Muscle layer of colon (tissue), 2 donors: ENCODE data around the gene CPHXL2.

Experiments used
- H3K27ac ChIP-seq: one replicate; pipeline ENCODE4 v1.7.0; 2013; ENCODE audit warnings: low read depth, mild to moderate bottlenecking, low read length, moderate library complexity
- H3K27me3 ChIP-seq, 2 donors: one replicate each; pipeline ENCODE4 v1.7.0; 2013; ENCODE audit warnings: low read length in 2 of 2, mild to moderate bottlenecking in 2 of 2; ENCODE audit not compliant: insufficient read depth in 2 of 2, control insufficient read depth in 1 of 2
- H3K36me3 ChIP-seq: one replicate; pipeline ENCODE4 v1.7.0; 2013; ENCODE audit warnings: mild to moderate bottlenecking, low read length; ENCODE audit not compliant: insufficient read depth
- H3K4me1 ChIP-seq: one replicate; pipeline ENCODE4 v1.7.0; 2013; ENCODE audit warnings: mild to moderate bottlenecking, low read length; ENCODE audit not compliant: insufficient read depth
- H3K4me3 ChIP-seq, 2 donors: one replicate each; pipeline ENCODE4 v1.7.0; 2013; ENCODE audit warnings: low read length in 2 of 2, low read depth in 1 of 2, mild to moderate bottlenecking in 1 of 2, moderate library complexity in 1 of 2
- H3K9ac ChIP-seq: one replicate; pipeline ENCODE4 v1.7.0; 2013; ENCODE audit warnings: low read length
- H3K9me3 ChIP-seq: one replicate; pipeline ENCODE4 v1.7.0; 2013; ENCODE audit warnings: mild to moderate bottlenecking, low read length
- donor health status: abdominal sarcoma.
- donor health status: Adenocarcinoma of cecum.

The CPHXL2 gene

GRCh38 chr16:75635036-75635435 is 41.8 kb downstream of the CPHXL2 start:
- no peaks in the 10 kb centered on the region for H3K9me3 ChIP-seq
- H3K4me3 ChIP-seq = no peak overlapping the region
- H3K27me3 ChIP-seq = no peaks in the 10 kb centered on the region
- peaks cover 72% of the 10 kb centered on the region for H3K36me3 ChIP-seq
- no peak overlapping the region for H3K9ac ChIP-seq
- H3K27ac ChIP-seq = no peak overlapping the region
- H3K4me1 ChIP-seq = no peaks in the 10 kb centered on the region

GRCh38 chr16:75632857-75633256 is 44.0 kb downstream of the CPHXL2 start:
- peaks cover 87% of the 10 kb centered on the region for H3K36me3 ChIP-seq

GRCh38 chr16:75630052-75630451 is 46.8 kb downstream of the CPHXL2 start:
- Histone ChIP-seq H3K4me1 (no peaks in the 10 kb centered on the region), H3K36me3 (peaks cover 71% of the 10 kb centered on the region), H3K9me3 (no peaks in the 10 kb centered on the region), H3K27ac (no peak overlapping the region), H3K27me3 (no peaks in the 10 kb centered on the region), H3K9ac (no peak overlapping the region), H3K4me3 (no peak overlapping the region)

More at GRCh38 chr16:75632857-75633256, 44.0 kb downstream of the CPHXL2 start:
- no peaks in the 10 kb centered on the region for H3K27me3 ChIP-seq
- H3K9ac ChIP-seq = no peak overlapping the region
- no peak overlapping the region for H3K27ac ChIP-seq
- no peak overlapping the region for H3K4me3 ChIP-seq
- H3K9me3 ChIP-seq = no peaks in the 10 kb centered on the region
- H3K4me1 ChIP-seq = no peaks in the 10 kb centered on the region

- Histone ChIP-seq H3K27me3 (no peaks in the 10 kb centered on the region), H3K9me3 (no peaks in the 10 kb centered on the region), H3K36me3 (peaks cover 64% of the 10 kb centered on the region), H3K9ac (no peak overlapping the region), H3K27ac (no peak overlapping the region), H3K4me3 (no peak overlapping the region), H3K4me1 (no peaks in the 10 kb centered on the region)
These were observed 47.7 kb downstream of the CPHXL2 start for GRCh38 chr16:75629132-75629531.

- no peaks in the 10 kb centered on the region for H3K27me3 ChIP-seq
- no peaks in the 10 kb centered on the region for H3K4me1 ChIP-seq
- peaks cover 57% of the 10 kb centered on the region for H3K36me3 ChIP-seq
- no peak overlapping the region for H3K9ac ChIP-seq
- H3K9me3 ChIP-seq = no peaks in the 10 kb centered on the region
- H3K4me3 ChIP-seq = no peak overlapping the region
- H3K27ac ChIP-seq = no peak overlapping the region
These were observed 48.5 kb downstream of the CPHXL2 start for GRCh38 chr16:75628351-75628750.

- Histone ChIP-seq H3K27ac (no peak overlapping the region), H3K9ac (no peak overlapping the region), H3K27me3 (no peaks in the 10 kb centered on the region), H3K36me3 (peaks cover 53% of the 10 kb centered on the region), H3K9me3 (no peaks in the 10 kb centered on the region), H3K4me3 (no peak overlapping the region), H3K4me1 (no peaks in the 10 kb centered on the region)
These were observed 49.0 kb downstream of the CPHXL2 start for GRCh38 chr16:75627851-75628250.

- H3K36me3 ChIP-seq = peaks cover 45% of the 10 kb centered on the region
- H3K9ac ChIP-seq = no peak overlapping the region
- peaks cover 7% of the 10 kb centered on the region for H3K4me1 ChIP-seq
- no peaks in the 10 kb centered on the region for H3K9me3 ChIP-seq
- H3K27ac ChIP-seq = no peak overlapping the region
- no peak overlapping the region for H3K4me3 ChIP-seq
- no peaks in the 10 kb centered on the region for H3K27me3 ChIP-seq
These were observed 50.0 kb downstream of the CPHXL2 start for GRCh38 chr16:75626806-75627205.

- H3K36me3 ChIP-seq = peaks cover 35% of the 10 kb centered on the region
- peaks cover 21% of the 10 kb centered on the region for H3K4me1 ChIP-seq
- H3K27ac ChIP-seq = no peak overlapping the region
- no peak overlapping the region for H3K4me3 ChIP-seq
- no peaks in the 10 kb centered on the region for H3K9me3 ChIP-seq
- H3K27me3 ChIP-seq = no peaks in the 10 kb centered on the region
- H3K9ac ChIP-seq = no peak overlapping the region
These were observed 51.9 kb downstream of the CPHXL2 start for GRCh38 chr16:75624921-75625334.

- Histone ChIP-seq H3K9me3 (no peaks in the 10 kb centered on the region), H3K36me3 (peaks cover 18% of the 10 kb centered on the region), H3K4me3 (peak within 1 kb of the TSS; percentile 75 to 82), H3K27ac (peak within 1 kb of the TSS; percentile 97), H3K9ac (peak within 1 kb of the TSS; percentile 79), H3K4me1 (peaks cover 21% of the 10 kb centered on the region), H3K27me3 (no peaks in the 10 kb centered on the region)
These were observed 53.8 kb downstream of the CPHXL2 start, which contains the start of gene ADAT1 for GRCh38 chr16:75622761-75623605. Gene ADAT1 (minus strand): TSS chr16:75623281. CDS start chr16:75620799, 2,482 bp downstream.

- Histone ChIP-seq H3K9ac (no peak overlapping the region), H3K36me3 (peaks cover 21% of the 10 kb centered on the region), H3K27ac (no peak overlapping the region), H3K9me3 (no peaks in the 10 kb centered on the region), H3K27me3 (no peaks in the 10 kb centered on the region), H3K4me1 (peaks cover 21% of the 10 kb centered on the region), H3K4me3 (no peak overlapping the region)
These were observed 55.7 kb downstream of the CPHXL2 start for GRCh38 chr16:75621170-75621477.

- H3K36me3 ChIP-seq = peaks cover 24% of the 10 kb centered on the region
- H3K4me3 ChIP-seq = no peak overlapping the region
These were observed 56.3 kb downstream of the CPHXL2 start for GRCh38 chr16:75620326-75621169.

More at GRCh38 chr16:75620326-75621169, 56.3 kb downstream of the CPHXL2 start:
- H3K4me1 ChIP-seq = peaks cover 21% of the 10 kb centered on the region
- no peak overlapping the region for H3K9ac ChIP-seq
- H3K27me3 ChIP-seq = no peaks in the 10 kb centered on the region
- H3K27ac ChIP-seq = no peak overlapping the region
- H3K9me3 ChIP-seq = no peaks in the 10 kb centered on the region
